A204.1 (cell line): ENCODE measurements around the gene PGAP6.
"Not testable (repeated sequence)": the region's sequence is repeated elsewhere in the genome, so short reads cannot be mapped to it uniquely, and the experiment has no call there.

Experiments used
- FAIRE-seq: peaks from 2 replicates; lab custom pipeline; 2012; peaks lifted over from hg19 to GRCh38; lab: Jason Lieb, UNC

Gene PGAP6

DNA sequence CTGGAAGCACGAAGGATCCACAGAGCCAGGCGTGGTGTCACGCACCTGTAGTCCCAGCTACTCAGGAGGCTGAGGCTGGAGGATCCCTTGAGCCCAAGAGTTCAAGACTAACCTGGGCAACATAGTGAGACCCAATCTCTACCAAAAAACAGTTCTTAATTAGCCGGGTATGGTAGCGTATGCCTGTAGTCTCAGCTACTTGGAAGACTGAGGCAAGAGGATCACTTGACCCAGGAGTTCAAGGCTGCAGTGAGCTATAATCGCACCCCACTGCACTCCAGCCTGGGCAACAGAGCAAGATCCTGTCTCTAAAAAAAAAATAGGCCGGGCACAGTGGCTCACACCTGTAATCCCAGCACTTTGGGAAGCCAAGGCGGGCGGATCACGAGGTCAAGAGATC is 33.3 kb downstream of the PGAP6 start:
- not testable (repeated sequence) for FAIRE-seq

DNA sequence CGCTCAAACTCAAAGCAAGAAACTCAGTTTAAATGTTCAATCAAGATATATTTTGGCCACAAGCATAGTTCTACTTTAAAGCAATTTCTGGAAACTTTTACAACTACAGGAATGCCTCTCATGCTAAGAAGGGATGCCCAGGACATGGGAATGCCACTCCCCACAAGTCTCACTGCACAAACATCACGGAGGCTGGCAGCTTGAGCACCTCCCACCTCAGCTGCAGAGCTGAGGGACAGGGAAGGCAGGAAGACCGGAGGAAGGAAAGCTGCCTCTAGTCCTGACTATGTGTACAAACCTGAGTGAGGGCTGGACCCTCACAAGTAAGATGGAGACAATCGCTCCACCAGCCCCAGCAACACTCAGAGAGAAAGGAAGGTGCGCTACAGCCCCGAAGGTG is 34.6 kb downstream of the PGAP6 start:
- no peak for FAIRE-seq

DNA sequence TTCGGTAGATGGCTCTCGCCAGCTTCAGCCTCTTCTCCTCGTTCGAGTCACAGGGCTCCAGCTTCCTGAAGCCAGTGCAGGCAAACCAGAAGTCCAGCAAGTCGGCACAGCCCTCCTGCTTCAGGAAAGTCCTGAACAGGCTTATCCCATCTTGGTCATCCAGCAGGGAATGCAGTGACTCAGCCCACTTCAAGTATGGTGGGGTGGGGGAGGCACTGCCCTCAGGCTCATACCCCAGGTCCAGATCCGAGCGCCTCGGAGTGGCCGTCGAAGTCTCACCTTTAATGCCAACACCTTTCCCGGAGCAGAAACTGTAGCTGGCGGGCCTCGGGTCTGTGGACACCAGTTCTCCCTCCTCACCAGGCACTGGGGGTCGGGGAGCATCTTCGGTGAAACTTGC is 35.2 kb downstream of the PGAP6 start:
- FAIRE-seq: no peak

DNA sequence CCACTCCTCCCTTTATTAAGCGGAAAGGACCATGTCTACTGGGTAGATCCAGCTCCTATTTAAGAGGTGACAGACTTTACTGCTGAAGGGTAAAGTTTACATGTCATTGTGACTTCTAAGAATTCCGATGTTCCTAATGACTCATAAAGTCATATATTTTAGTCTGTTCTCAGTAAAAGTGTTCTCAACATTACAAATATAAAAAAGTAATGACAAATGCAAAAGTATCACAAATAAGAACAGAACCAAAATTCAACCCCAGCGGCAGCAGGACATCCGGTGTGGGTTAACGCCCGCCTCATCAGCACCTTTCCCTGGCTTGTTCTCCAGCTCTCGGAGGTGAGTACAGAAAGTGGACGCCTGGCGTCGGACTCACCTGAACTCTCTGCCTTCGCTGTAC is 36.0 kb downstream of the PGAP6 start:
- FAIRE-seq: no peak

DNA sequence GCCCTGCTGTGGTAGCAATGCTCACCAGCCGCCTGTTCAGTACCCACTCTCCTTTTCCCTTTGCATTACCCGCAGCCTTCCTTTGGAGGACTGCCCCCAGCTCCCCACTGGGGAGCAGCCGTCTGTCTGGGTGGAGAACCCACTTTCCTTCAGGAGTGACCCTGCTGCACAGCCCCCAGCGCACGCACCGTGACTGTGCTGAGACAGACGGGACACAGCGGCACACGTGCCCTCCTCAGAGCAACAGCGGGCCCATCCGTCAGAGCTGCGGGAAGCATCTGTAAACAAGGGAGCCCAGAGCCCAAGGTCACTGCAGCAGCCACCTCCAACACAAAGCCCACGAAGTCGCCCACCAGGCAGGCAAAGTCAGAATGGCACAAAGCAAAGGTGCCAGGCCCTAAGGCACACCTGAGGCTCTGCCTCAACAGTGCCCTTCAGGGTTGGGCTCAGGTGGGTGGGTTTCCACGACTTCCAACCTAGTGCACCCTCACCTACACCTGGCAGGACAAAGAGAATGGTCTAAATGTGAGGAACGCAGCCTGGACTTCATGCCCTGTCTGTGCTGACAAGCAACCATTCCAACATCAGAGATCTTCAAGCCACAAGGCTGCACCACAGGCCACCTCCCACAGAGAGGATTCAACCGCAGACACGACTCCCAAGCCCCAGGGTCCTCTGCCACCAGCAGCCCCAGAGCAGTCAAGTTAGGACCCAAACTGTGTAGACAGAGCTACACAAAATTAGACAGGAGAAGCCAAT is 39.1 kb downstream of the PGAP6 start:
- FAIRE-seq: no peak

DNA sequence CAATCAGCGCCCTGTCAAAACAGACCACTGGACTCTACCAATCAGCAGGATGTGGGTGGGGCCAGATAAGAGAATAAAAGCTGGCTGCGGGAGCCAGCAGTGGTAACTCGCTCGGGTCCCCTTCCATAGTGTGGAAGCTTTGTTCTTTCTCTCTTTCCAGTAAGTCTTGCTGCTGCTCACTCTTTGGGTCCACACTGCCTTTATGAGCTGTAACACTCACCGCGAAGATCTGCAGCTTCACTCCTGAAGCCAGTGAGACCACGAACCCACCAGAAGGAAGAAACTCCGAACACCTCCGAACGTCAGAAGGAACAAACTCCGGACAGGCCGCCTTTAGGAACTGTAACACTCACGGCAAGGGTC is 39.8 kb downstream of the PGAP6 start:
- not testable (repeated sequence) for FAIRE-seq

DNA sequence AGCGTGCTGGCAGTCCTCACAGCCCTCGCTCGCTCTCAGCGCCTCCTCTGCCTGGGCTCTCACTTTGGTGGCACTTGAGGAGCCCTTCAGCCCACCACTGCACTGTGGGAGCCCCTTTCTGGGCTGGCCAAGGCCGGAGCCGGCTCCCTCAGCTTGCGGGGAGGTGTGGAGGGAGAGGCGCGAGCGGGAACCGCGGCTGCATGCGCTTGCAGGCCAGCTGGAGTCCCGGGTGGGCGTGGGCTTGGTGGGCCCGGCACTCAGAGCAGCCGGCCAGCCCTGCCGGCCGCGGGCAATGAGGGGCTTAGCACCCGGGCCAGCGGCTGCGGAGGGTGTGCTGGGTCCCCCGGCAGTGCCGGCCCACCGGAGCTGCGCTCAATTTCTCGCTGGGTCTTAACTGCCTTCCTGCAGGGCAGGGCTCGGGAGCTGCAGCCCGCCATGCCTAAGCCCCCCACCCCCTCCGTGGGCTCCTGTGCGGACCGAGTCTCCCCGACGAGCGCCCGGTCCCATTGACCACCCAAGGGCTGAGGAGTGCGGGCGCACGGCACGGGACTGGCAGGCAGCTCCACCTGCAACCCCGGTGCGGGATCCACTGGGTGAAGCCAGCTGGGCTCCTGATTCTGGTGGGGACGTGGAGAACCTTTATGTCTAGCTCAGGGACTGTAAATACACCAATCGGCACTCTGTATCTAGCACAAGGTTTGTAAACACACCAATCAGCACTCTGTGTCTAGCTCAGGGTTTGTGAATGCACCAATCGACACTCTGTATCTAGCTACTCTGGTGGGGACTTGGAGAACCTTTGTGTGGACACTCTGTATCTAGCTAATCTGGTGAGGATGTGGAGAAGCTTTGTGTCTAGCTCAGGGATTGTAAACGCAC is 40.4 kb downstream of the PGAP6 start:
- not testable (repeated sequence) for FAIRE-seq

DNA sequence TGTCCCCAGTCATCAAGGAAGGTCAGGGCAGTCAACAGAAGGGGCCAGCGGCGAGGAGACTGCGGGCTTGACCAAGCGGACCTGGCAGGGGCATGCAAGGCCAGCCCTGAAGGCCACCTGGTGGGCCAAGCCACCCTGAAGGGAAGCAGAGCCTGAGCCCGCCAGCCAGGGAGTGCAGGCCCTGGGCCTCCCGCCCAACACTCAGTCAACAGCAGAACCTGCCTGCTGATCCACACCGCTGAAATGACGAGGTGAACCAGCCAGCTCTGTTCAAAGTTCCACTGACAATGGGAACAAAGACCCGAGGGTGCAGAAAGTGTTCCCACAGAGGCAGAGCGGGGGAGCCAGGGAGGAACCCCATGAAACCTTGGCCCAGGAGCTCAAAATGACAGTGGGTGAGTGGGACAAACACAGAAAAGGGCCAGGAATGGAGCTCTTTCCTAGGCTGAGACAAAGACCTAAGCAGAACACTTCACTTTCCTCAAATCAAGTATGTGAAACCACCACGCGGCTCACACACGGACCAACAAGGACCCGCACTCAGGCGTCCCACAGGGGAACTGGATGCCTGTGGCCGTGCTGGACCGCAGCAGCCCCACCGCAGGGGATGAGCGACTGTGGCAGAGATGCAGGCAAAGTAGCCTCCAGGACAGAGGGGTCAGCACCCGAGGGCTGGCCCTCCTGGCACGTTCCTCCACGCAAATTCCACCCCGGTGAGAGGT is 41.2 kb downstream of the PGAP6 start:
- FAIRE-seq: no peak

DNA sequence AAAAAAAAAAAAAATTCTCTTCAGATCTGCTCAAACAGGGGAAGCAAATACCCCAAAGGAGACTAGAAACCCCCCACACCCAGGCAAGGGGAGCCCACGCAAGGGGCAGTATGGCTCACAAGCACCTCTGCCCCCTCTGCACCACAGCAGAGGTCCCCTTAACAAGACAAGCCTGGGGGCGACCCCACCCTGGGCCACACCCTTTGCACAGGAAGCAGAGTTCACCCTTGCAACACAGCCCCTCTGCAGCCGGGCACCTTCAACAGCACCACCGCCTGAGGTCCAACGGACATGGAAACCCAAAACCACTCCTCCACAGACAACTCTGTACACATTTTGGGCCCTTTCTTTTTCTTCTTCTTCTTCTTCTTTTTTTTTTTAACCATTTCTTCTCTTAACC is 42.1 kb downstream of the PGAP6 start:
- no peak for FAIRE-seq

DNA sequence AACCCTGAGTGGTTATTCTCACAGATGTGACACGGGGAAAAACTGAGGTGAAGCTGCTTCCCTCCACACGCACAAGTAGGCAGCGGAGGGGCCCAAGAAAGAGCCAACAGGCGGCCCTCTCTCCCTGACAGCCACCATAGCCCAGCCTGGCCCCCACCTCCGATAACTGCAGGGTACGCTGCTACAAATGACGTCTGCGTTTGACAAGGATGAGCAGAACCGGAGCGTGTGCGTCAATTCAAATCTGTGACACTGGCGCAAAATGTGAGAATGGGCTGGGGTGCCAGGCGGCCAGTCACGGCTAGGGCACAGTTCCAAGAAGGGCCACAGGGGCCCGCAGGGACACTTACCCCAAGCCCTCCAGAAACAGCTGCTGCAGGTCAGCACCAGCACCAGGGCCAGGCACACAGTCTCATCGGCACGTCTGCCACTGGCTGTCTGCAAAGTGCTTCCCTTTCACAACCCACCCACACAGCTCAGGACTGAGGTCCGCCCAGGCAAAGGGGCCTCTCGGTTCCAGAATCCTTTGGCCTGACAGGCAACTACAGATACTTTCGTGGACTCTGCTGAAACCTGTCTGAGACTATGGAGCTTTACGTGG is 43.7 kb downstream of the PGAP6 start:
- FAIRE-seq: no peak

DNA sequence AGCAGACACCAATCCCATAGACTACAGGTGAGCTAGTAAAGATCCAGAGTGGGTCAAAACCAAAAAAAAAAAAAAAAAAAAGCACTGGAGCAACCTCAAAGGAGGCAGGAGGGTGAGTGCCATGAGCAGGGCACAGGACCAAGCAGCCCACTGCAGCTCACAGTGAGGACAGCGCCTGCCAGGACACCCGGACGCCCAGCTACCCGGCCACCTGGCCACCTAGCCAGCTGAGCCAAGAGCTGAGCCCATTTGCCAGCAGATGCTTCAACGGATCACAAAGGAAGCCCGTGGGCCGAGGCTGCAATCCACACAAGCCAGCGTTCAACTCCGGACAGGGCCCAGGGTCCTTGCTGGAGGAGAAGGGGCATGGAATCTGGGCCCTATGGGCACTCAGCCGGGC is 44.3 kb downstream of the PGAP6 start:
- no peak for FAIRE-seq

DNA sequence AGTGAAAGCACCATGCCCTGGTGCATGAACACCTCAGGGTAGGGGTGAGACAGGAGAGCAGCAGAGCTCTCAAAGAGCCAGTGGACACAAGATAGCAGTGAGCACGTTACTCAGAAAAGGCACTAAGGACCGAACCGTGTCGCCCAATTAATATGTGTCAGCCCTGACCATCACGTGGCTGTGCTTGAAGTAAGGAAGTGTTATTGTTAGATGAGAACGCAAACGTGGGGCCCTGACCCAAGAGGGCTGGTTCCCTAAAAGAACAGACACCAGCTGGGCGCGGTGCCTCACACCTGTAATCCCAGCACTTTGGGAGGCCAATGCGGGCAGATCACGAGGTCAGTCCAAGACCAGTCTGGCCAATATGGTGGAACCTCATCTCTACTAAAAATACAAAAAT is 45.5 kb downstream of the PGAP6 start:
- no peak for FAIRE-seq

DNA sequence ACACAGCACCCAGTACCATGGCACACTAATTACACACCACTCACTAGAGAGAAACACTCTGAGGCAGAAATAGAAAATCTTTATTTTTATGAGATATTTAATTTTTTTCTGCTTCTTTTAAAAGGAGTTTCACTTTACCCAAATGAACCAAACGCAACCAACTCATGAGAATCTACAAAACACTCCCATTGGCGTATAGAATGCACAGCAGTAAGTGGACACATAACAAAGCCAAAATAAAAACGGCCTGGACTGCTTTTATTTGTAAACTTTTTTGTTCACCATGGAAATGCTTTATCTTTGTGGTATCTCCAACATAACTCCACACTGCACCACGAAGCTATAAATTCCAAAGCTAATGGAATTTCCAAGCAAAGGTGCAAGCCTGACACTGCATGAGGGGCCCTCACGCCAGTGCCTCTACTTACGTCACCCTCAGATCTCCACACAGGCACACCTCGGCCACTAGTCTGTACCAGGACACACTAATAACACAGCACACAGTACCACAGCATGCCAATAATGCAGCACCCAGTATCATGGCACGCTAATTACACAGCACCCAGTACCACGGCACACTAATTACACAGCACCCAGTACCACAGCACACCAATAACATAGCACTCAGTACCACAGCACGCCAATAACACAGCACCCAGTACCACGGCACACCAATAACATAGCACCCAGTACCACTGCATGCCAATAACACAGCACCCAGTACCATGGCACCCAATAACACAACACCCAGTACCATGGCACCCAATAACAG is 46.7 kb downstream of the PGAP6 start:
- not testable (repeated sequence) for FAIRE-seq

DNA sequence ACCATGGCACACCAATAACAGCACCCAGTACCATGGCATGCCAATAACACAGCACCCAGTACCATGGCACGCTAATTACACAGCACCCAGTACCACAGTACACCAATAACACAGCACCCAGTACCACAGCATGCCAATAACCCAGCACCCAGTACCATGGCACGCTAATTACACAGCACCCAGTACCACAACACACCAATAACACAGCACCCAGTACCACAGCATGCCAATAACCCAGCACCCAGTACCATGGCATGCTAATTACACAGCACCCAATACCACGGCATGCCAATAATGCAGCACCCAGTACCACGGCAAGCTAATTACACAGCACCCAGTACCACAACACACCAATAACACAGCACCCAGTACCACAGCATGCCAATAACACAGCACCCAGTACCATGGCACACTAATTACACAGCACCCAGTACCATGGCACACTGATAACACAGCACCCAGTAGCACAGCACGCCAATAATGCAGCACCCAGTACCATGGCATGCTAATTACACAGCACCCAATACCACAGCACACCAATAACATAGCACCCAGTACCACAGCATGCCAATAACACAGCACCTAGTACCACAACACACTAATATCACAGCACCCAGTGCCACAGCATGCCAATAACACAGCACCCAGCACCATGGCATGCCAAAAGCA is 47.5 kb downstream of the PGAP6 start:
- FAIRE-seq: not testable (repeated sequence)

DNA sequence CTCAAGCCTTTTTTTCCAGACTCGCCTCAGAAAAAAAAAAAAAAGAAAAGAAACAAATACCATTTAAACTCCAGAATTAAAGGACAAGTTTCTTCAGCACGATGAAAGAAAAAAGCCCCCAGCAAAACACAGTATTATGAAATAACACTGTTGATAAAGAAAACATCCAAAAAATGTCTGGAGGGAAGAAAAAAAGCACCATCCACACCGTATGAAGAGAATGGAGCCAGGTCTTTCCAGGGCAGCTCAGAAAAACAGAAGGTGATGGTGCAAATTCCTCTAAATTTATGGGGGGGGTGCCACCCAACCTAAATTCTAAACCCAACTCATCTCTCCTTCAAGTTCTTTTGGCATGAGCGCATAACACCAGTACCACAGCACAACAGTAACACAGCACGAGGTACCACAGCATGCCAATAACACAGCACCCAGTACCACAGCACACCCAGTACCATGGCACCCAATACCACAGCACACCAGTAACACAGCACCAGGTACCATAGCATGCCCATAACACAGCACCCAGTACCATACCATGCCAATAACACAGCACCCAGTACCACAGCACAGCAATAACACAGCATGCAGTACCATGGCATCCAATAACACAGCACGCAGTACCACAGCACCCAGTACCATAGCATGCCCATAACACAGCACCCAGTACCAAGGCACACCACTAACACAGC is 48.2 kb downstream of the PGAP6 start:
- no peak for FAIRE-seq

DNA sequence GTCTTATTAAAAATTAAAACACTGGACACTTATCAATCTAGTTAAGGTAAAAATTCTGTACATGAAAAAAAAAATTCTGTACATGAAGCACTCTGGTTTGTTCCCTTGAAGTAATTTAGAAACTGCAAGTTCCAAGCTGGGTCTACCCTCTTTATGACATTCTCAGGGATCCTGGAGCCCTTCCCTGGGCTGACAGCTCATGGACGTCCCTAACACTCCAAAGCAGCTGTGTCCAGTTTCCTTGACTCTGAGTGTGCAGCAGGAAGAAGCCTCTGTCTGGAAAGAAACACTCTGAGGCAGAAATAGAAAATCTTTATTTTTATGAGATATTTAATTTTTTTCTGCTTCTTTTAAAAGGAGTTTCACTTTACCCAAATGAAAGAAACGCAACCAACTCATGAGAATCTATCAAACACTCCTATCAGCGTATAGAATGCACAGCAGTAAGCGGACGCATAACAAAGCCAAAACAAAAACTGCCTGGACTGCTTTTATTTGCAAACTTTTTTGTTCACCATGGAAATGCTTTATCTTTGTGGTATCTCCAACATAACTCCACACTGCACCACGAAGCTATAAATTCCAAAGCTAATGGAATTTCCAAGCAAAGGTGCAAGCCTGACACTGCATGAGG is 50.5 kb downstream of the PGAP6 start:
- FAIRE-seq: not testable (repeated sequence)

DNA sequence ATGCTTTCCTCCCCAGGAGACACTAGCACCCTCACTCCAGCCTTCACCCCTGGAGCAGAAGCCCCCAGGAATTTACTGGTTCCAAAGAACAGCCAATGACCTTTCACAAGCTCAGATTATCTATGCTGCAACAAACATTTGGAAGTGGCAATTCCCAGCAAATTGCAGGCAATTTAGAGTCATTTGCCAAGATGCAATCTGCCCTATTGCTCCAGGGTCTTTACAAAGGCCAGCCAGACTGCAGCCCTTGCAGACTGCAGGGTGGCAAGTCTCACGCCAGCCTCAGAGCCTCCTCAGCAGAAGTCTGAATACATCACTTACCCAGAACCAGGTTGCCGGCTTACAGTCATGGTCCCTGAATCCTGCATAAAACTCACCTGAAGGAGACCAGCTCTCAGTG is 51.0 kb downstream of the PGAP6 start:
- FAIRE-seq: no peak

DNA sequence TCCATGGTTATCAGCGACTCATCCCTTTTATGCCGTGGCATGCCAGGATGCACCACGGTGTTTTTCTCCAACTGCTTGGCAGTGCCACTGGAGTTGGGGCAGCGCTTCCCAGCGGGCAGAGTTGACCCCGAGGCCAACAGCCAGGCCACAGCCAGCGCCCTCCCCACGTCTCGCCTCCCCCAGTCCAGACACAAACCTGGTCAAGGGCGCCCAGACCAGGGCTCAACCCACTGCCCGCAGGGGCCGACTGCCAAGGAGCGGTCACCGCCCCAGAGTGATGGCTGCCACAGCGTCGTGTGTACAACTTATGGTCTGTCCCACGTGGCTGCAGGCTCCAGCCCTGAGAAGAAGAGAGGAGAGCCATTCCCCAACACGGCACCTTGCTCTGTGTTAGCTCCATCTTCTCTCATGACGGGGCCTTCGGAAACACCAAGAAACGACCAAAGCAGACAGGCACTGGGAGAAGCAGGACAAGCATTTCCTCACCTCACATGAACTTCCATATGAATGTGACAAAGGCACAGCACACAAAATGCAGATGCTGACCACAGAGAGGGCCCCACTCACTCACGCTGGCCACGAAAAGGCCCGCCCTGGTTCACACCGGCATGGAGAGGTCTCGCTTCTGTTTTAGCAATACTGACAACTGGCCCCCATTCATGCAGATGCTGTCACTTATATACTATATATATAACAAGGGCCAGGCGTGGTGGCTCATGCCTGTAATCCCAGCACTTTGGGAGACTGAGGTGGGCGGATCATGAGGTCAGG is 56.2 kb downstream of the PGAP6 start:
- FAIRE-seq: no peak
